SK-N-SH (cell line): Measurements from ENCODE around the gene PLEKHG5. TPM values are rescaled to one million over a fixed set of nuclear protein-coding genes. Genes with fewer than 3 reads are reported as not detected.

Source experiments
- CTCF ChIA-PET: fragments of 300-600, 350-600 bp; formaldehyde crosslinking; extraction: SDS; loops from one replicate; lab custom pipeline; 2021; lab: Yijun Ruan, JAX
- POLR2A ChIA-PET: fragments of 350-600 bp; sonication (Branson Sonifier 250); formaldehyde crosslinking; extraction: SDS; loops from one replicate; lab custom pipeline; 2020; ENCODE audit warnings: antibody characterized with exemption, inconsistent platforms; lab: Yijun Ruan, JAX
- DNase-seq: peaks from one replicate; pipeline ENCODE4 v3.0.0; 2012
- H2AFZ ChIP-seq: fragments of 200-600 bp; sonication (generic); 2 replicates; pipeline ENCODE4 v1.8.1; 2016; ENCODE audit warnings: antibody characterized with exemption, mild to moderate bottlenecking, low read depth
- H3F3A ChIP-seq: fragments of 200-600 bp; sonication (generic); replicated peaks from 2 replicates; pipeline ENCODE3; 2016; ENCODE audit warnings: antibody characterized with exemption, mild to moderate bottlenecking; ENCODE audit not compliant: insufficient read depth
- H3K27ac ChIP-seq, 2 experiments: fragments of 200-500 bp in 1 of 2; fragments of 200-600 bp in 1 of 2; sonication (Bioruptor generic) in 1 of 2; sonication (generic), shearing (Covaris generic) in 1 of 2; 2 replicates each; pipeline versions ENCODE4 v1.5.1 to v1.6.1; 2014 to 2016; ENCODE audit warnings: low read depth in 2 of 2, inconsistent platforms in 1 of 2, low read length in 1 of 2, mild to moderate bottlenecking in 1 of 2, mixed read lengths in 1 of 2
- H3K27me3 ChIP-seq: fragments of 200-600 bp; sonication (generic), shearing (Covaris generic); 2 replicates; pipeline ENCODE4 v1.6.1; 2016; ENCODE audit warnings: mixed run types; ENCODE audit not compliant: insufficient read depth
- H3K36me3 ChIP-seq, 2 experiments: fragments of 200-500 bp in 1 of 2; fragments of 200-600 bp in 1 of 2; sonication (Bioruptor generic) in 1 of 2; sonication (generic) in 1 of 2; replicated peaks in 1 of 2; 2 replicates each; pipeline versions ENCODE3 to v1.5.1; 2014 to 2016; ENCODE audit warnings: low read length in 1 of 2, mild to moderate bottlenecking in 1 of 2; ENCODE audit not compliant: insufficient read depth in 2 of 2, control insufficient read depth in 1 of 2
- H3K4me1 ChIP-seq, 2 experiments: fragments of 200-500 bp in 1 of 2; fragments of 200-600 bp in 1 of 2; sonication (Bioruptor generic) in 1 of 2; sonication (generic), shearing (Covaris generic) in 1 of 2; 2 replicates each; pipeline versions ENCODE4 v1.5.1 to v1.6.1; 2014 to 2016; ENCODE audit warnings: low read depth in 1 of 2, low read length in 1 of 2, mixed run types in 1 of 2; ENCODE audit not compliant: insufficient read depth in 2 of 2, control insufficient read depth in 1 of 2
- H3K4me2 ChIP-seq: fragments of 200-600 bp; sonication (generic), shearing (Covaris generic); 2 replicates; pipeline ENCODE4 v1.6.1; 2017; ENCODE audit warnings: mixed run types
- H3K4me3 ChIP-seq, 2 experiments: fragments of 200-500 bp in 1 of 2; fragments of 200-600 bp in 1 of 2; sonication (Bioruptor generic) in 1 of 2; sonication (generic), shearing (Covaris generic) in 1 of 2; 2 replicates each; pipeline versions ENCODE4 v1.5.1 to v1.8.1; 2014 to 2016; ENCODE audit warnings: low read depth in 2 of 2, inconsistent platforms in 1 of 2, low read length in 1 of 2, mild to moderate bottlenecking in 1 of 2, mixed read lengths in 1 of 2, moderate library complexity in 1 of 2
- H3K79me2 ChIP-seq: fragments of 200-600 bp; sonication (generic); 2 replicates; pipeline ENCODE4 v1.8.1; 2017; ENCODE audit warnings: mild to moderate bottlenecking; ENCODE audit not compliant: insufficient read depth
- H3K9ac ChIP-seq: fragments of 200-600 bp; sonication (generic); 2 replicates; pipeline ENCODE4 v1.6.1; 2017; ENCODE audit warnings: mixed run types
- H3K9me2 ChIP-seq: fragments of 200-600 bp; sonication (generic); 2 replicates; pipeline ENCODE4 v1.6.1; 2017; ENCODE audit warnings: mixed run types
- H3K9me3 ChIP-seq: fragments of 200-600 bp; sonication (generic); 2 replicates; pipeline ENCODE4 v1.6.1; 2017; ENCODE audit warnings: mixed run types, mild to moderate bottlenecking, moderate library complexity
- H4K20me1 ChIP-seq: fragments of 200-600 bp; sonication (generic); 2 replicates; pipeline ENCODE4 v1.6.1; 2017; ENCODE audit warnings: mild to moderate bottlenecking, mixed run types; ENCODE audit not compliant: insufficient read depth
- FOSL2 ChIP-seq: IDR thresholded peaks from 2 replicates; pipeline ENCODE4 v1.4.0; 2012; ENCODE audit warnings: low read depth, mild to moderate bottlenecking, moderate library complexity, borderline replicate concordance
- FOXM1 ChIP-seq: IDR thresholded peaks from 2 replicates; pipeline ENCODE4 v1.4.0; 2012; ENCODE audit warnings: low read depth, mild to moderate bottlenecking
- MEF2A ChIP-seq: IDR thresholded peaks from 2 replicates; pipeline ENCODE4 v1.4.0; 2012; ENCODE audit warnings: low read depth, borderline replicate concordance
- MXI1 ChIP-seq: IDR thresholded peaks from 2 replicates; pipeline ENCODE4 v1.6.1; 2012; ENCODE audit warnings: mild to moderate bottlenecking, low read depth, low read length, improper control_type of control experiment
- POLR2AphosphoS5 ChIP-seq: IDR thresholded peaks from 2 replicates; pipeline ENCODE4 v1.6.1; 2012; ENCODE audit warnings: low read depth, low read length
- RCOR1 ChIP-seq: fragments of 150-350 bp; IDR thresholded peaks from 2 replicates; pipeline ENCODE4 v1.6.1; 2017; ENCODE audit warnings: antibody characterized with exemption, low read length
- RXRA ChIP-seq: IDR thresholded peaks from 2 replicates; pipeline ENCODE4 v1.4.0; 2012; ENCODE audit warnings: low read depth, mild to moderate bottlenecking, borderline replicate concordance
- TCF12 ChIP-seq: IDR thresholded peaks from 2 replicates; pipeline ENCODE4 v1.4.0; 2012
- YY1 ChIP-seq: IDR thresholded peaks from 2 replicates; pipeline ENCODE4 v1.4.0; 2012; ENCODE audit warnings: low read depth, mild to moderate bottlenecking
- WGBS: methylation state at CpG from one replicate; pipeline ENCODE4 v1.1.6; 2017; ENCODE audit warnings: low lambda C conversion rate; 5-methylcytosine and 5-hydroxymethylcytosine counted together
- polyA plus RNA-seq, 3 experiments: library from polyadenylated mRNA; depleted of rRNA; stranded (reverse); fragments of >200 nt; gene quantifications; 2 replicates each; pipeline ENCODE4 v1.2.3, GENCODE V29; 2012
- TF ChIP-seq, protein P1 (sequence below): IDR thresholded peaks from 2 replicates; pipeline ENCODE4 v1.6.1; 2012; ENCODE audit warnings: mild to moderate bottlenecking, low read depth, low read length, moderate library complexity
- TF ChIP-seq, protein P2 (sequence below): IDR thresholded peaks from 2 replicates; pipeline ENCODE4; 2012
- TF ChIP-seq, protein P3 (sequence below): fragments of 200-600 bp; sonication (generic); IDR thresholded peaks from 2 replicates; pipeline ENCODE4 v1.6.1; 2017; ENCODE audit warnings: antibody characterized with exemption, mild to moderate bottlenecking, moderate library complexity
- TF ChIP-seq, protein P4 (sequence below): IDR thresholded peaks from 2 replicates; pipeline ENCODE4 v1.4.0; 2012; ENCODE audit warnings: low read depth

PLEKHG5 gene, protein sequence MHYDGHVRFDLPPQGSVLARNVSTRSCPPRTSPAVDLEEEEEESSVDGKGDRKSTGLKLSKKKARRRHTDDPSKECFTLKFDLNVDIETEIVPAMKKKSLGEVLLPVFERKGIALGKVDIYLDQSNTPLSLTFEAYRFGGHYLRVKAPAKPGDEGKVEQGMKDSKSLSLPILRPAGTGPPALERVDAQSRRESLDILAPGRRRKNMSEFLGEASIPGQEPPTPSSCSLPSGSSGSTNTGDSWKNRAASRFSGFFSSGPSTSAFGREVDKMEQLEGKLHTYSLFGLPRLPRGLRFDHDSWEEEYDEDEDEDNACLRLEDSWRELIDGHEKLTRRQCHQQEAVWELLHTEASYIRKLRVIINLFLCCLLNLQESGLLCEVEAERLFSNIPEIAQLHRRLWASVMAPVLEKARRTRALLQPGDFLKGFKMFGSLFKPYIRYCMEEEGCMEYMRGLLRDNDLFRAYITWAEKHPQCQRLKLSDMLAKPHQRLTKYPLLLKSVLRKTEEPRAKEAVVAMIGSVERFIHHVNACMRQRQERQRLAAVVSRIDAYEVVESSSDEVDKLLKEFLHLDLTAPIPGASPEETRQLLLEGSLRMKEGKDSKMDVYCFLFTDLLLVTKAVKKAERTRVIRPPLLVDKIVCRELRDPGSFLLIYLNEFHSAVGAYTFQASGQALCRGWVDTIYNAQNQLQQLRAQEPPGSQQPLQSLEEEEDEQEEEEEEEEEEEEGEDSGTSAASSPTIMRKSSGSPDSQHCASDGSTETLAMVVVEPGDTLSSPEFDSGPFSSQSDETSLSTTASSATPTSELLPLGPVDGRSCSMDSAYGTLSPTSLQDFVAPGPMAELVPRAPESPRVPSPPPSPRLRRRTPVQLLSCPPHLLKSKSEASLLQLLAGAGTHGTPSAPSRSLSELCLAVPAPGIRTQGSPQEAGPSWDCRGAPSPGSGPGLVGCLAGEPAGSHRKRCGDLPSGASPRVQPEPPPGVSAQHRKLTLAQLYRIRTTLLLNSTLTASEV
- 14.7 and 14.9 TPM in 2 replicates for polyA plus RNA-seq (2012; rRNA removed)
- polyA plus RNA-seq (2012; cell fraction: cytosol; rRNA removed) = 3.4 and 5.7 TPM in 2 replicates
- 86.5 and 98.6 TPM in 2 replicates for polyA plus RNA-seq (2012; cell fraction: nucleus; rRNA removed)

DNA sequence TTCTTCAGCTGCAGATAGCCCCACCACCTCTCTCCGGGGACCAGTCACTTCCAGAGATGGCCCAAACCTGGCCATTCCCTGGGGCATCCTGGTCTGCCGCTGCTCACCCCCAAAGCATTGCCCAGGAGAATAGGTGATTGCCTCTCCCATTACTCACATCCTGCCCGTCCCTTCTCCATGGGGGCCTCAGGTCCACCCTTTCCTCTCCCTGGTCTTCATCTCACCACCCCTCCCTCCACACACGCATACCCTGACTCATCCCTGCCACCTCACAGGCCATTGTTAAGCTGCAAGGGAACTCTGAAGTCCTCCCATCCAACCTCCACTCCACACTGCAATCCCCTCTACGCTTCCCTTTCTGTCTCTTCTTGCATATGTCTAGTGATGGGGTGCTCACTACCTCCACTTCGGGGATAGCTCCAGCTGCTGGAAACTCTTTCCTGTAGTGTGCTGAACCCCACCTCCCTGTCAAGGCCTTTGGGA lies at the start of gene PLEKHG5:
TSS of gene PLEKHG5 (minus strand) at position 188 of the 483 bp plus-strand sequence. CDS start 14,096 bp downstream, outside the sequence.
- peaks cover 27% of the 10 kb centered on the region for H3F3A ChIP-seq
- peaks cover 0 to 58% of the 10 kb centered on the region in 2 experiments; a peak in 2 of 4 replicates for H3K4me1 ChIP-seq
- DNase-seq = no peak
- peak within 1 kb of the TSS; percentile 74 to 79 for H3K27ac ChIP-seq
- H3K9me3 ChIP-seq = no peaks in the 10 kb centered on the region
- no peaks in the 10 kb centered on the region for H4K20me1 ChIP-seq
- peak within 1 kb of the TSS; percentile 83 for H3K9ac ChIP-seq
- peak within 1 kb of the TSS; percentile 81; the same call in 1 of the 2 replicates for H2AFZ ChIP-seq
- 20% methylated on average over 6 of the region's 6 CpGs for WGBS
- no peaks in the 10 kb centered on the region for H3K27me3 ChIP-seq
- peak within 1 kb of the TSS; percentile 100 for H3K4me2 ChIP-seq
- TF ChIP-seq FOSL2 (peak; percentile 64; the same call in 1 of the 2 replicates), TCF12 (peak; percentile 10; the same call in 1 of the 2 replicates), MXI1 (no peak), YY1 (no peak), POLR2AphosphoS5 (peak; percentile 12; the same call in 1 of the 2 replicates)
- POLR2A ChIA-PET = interaction anchor here (0.7 to 2.1 kb wide), 6 partner anchors 11 to 294 kb away, joined by 3 to 6 read pairs (median 3); partner anchors contain the start of gene CAMTA1
- H3K4me3 ChIP-seq = peak within 1 kb of the TSS; percentile 75 to 76
- no peaks in the 10 kb centered on the region for H3K9me2 ChIP-seq
- CTCF ChIA-PET = interaction anchor here (1.2 to 16.2 kb wide), 7 partner anchors 14 to 257 kb away, joined by 3 to 439 read pairs (median 15); partner anchors contain the start of genes NOL9 and TAS1R1
- H3K36me3 ChIP-seq = no peaks in the 10 kb centered on the region
- H3K79me2 ChIP-seq = peaks cover 32% of the 10 kb centered on the region; the same call in 1 of the 2 replicates

DNA sequence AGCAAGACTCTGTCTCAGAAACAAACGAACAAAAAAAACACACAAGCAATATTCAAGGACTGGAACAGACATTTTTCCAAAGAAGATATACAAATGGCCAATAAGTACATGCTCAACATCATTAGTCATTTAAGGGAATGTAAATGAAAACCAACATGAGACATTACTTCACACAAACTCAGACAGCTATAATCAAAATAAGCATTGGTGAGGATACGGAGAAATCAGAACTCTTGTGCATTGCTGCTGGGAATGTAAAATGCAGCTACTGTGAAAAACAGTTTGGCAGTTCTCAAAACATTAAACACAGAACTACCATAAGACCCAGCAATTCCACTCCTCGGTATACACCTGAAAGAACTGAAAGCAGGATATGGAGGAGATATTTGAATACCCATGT lies 47.5 kb upstream of the PLEKHG5 start:
- no peaks in the 10 kb centered on the region for H3K27me3 ChIP-seq
- no peak overlapping the region for H3K4me3 ChIP-seq
- no peak overlapping the region for H3K9ac ChIP-seq
- H3K27ac ChIP-seq = peak overlapping the region in 1 of 2 experiments; percentile 36; a peak in 2 of 4 replicates
- peaks cover 8% of the 10 kb centered on the region for H3F3A ChIP-seq
- no peak overlapping the region; the same call in 1 of the 2 replicates for H3K4me2 ChIP-seq
- peaks cover 31% of the 10 kb centered on the region for H3K79me2 ChIP-seq
- H3K36me3 ChIP-seq = peaks cover 18 to 26% of the 10 kb centered on the region in 2 experiments
- H4K20me1 ChIP-seq = no peaks in the 10 kb centered on the region
- DNase-seq = no peak
- no peaks in the 10 kb centered on the region for H3K9me2 ChIP-seq
- no peaks in the 10 kb centered on the region for H3K9me3 ChIP-seq
- no peaks in the 10 kb centered on the region for H3K4me1 ChIP-seq
- CTCF ChIA-PET = interaction anchor here (1.0 to 1.5 kb wide), 5 partner anchors 13 to 53 kb away, joined by 3 to 6 read pairs (median 3); partner anchors contain the start of genes NOL9 and TAS1R1
- H2AFZ ChIP-seq = no peak overlapping the region
- TF ChIP-seq YY1 (no peak), RXRA (no peak), RCOR1 (no peak), TCF12 (no peak), FOXM1 (no peak), MEF2A (no peak), FOSL2 (no peak)
- TF ChIP-seq, protein P1, sequence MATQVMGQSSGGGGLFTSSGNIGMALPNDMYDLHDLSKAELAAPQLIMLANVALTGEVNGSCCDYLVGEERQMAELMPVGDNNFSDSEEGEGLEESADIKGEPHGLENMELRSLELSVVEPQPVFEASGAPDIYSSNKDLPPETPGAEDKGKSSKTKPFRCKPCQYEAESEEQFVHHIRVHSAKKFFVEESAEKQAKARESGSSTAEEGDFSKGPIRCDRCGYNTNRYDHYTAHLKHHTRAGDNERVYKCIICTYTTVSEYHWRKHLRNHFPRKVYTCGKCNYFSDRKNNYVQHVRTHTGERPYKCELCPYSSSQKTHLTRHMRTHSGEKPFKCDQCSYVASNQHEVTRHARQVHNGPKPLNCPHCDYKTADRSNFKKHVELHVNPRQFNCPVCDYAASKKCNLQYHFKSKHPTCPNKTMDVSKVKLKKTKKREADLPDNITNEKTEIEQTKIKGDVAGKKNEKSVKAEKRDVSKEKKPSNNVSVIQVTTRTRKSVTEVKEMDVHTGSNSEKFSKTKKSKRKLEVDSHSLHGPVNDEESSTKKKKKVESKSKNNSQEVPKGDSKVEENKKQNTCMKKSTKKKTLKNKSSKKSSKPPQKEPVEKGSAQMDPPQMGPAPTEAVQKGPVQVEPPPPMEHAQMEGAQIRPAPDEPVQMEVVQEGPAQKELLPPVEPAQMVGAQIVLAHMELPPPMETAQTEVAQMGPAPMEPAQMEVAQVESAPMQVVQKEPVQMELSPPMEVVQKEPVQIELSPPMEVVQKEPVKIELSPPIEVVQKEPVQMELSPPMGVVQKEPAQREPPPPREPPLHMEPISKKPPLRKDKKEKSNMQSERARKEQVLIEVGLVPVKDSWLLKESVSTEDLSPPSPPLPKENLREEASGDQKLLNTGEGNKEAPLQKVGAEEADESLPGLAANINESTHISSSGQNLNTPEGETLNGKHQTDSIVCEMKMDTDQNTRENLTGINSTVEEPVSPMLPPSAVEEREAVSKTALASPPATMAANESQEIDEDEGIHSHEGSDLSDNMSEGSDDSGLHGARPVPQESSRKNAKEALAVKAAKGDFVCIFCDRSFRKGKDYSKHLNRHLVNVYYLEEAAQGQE = no peak
- TF ChIP-seq, protein P2, sequence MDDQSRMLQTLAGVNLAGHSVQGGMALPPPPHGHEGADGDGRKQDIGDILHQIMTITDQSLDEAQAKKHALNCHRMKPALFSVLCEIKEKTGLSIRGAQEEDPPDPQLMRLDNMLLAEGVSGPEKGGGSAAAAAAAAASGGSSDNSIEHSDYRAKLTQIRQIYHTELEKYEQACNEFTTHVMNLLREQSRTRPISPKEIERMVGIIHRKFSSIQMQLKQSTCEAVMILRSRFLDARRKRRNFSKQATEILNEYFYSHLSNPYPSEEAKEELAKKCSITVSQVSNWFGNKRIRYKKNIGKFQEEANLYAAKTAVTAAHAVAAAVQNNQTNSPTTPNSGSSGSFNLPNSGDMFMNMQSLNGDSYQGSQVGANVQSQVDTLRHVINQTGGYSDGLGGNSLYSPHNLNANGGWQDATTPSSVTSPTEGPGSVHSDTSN = no peak
- TF ChIP-seq, protein P3, sequence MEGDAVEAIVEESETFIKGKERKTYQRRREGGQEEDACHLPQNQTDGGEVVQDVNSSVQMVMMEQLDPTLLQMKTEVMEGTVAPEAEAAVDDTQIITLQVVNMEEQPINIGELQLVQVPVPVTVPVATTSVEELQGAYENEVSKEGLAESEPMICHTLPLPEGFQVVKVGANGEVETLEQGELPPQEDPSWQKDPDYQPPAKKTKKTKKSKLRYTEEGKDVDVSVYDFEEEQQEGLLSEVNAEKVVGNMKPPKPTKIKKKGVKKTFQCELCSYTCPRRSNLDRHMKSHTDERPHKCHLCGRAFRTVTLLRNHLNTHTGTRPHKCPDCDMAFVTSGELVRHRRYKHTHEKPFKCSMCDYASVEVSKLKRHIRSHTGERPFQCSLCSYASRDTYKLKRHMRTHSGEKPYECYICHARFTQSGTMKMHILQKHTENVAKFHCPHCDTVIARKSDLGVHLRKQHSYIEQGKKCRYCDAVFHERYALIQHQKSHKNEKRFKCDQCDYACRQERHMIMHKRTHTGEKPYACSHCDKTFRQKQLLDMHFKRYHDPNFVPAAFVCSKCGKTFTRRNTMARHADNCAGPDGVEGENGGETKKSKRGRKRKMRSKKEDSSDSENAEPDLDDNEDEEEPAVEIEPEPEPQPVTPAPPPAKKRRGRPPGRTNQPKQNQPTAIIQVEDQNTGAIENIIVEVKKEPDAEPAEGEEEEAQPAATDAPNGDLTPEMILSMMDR = no peak
- TF ChIP-seq, protein P4, sequence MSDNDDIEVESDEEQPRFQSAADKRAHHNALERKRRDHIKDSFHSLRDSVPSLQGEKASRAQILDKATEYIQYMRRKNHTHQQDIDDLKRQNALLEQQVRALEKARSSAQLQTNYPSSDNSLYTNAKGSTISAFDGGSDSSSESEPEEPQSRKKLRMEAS = no peak
- 62% methylated on average over 3 of the region's 3 CpGs for WGBS
- POLR2A ChIA-PET = no interaction called here
